Hippocampal formation (tissue), 2 donors: ENCODE results near the gene MRGPRG.
"Not testable (repeated sequence)": the region's sequence is repeated elsewhere in the genome, so short reads cannot be mapped to it uniquely, and the experiment has no call there.

Source experiments
- DNase-seq, 2 donors: peaks; one replicate each; lab custom pipeline; 2025; lab: John Stamatoyannopoulos, UW

The MRGPRG gene

GRCh38 chr11:3218483-3219280 is at the start of gene MRGPRG:
MRGPRG (minus strand) TSS chr11:3218813; CDS start chr11:3218813, 0 bp downstream.
- DNase-seq, result no peak

- DNase-seq, result not testable (repeated sequence)
These were observed 43.9 kb upstream of the MRGPRG start for GRCh38 chr11:3262548-3262947.

GRCh38 chr11:3261831-3262230 is 43.2 kb upstream of the MRGPRG start:
- not testable (repeated sequence) for DNase-seq

- DNase-seq, result not testable (repeated sequence)
These were observed 38.9 kb upstream of the MRGPRG start for GRCh38 chr11:3257509-3257908.

GRCh38 chr11:3255241-3255640 is 36.6 kb upstream of the MRGPRG start:
- not testable (repeated sequence) for DNase-seq

- not testable (repeated sequence) for DNase-seq
These were observed 36.2 kb upstream of the MRGPRG start for GRCh38 chr11:3254773-3255172.

- no peak for DNase-seq
These were observed 26.5 kb upstream of the MRGPRG start for GRCh38 chr11:3245071-3245470.

GRCh38 chr11:3243880-3244279 is 25.3 kb upstream of the MRGPRG start:
- no peak for DNase-seq

GRCh38 chr11:3237119-3237518 is 18.5 kb upstream of the MRGPRG start:
- DNase-seq, result no peak

- DNase-seq, result no peak
These were observed 16.2 kb upstream of the MRGPRG start for GRCh38 chr11:3234846-3235245.

GRCh38 chr11:3232956-3233355 is 14.3 kb upstream of the MRGPRG start:
- no peak for DNase-seq

- no peak for DNase-seq
These were observed 13.5 kb upstream of the MRGPRG start, which contains the start of gene MRGPRE for GRCh38 chr11:3231851-3232744. MRGPRE (minus strand) TSS chr11:3232417; CDS start chr11:3228799, 3,618 bp downstream.

- no peak for DNase-seq
These were observed 12.9 kb upstream of the MRGPRG start for GRCh38 chr11:3231550-3231850.

- no peak for DNase-seq
These were observed 12.3 kb upstream of the MRGPRG start for GRCh38 chr11:3230636-3231549.

- DNase-seq, result no peak
These were observed 11.3 kb upstream of the MRGPRG start for GRCh38 chr11:3229673-3230630.

GRCh38 chr11:3228445-3228829 is 9.8 kb upstream of the MRGPRG start:
- no peak for DNase-seq

- DNase-seq, result no peak
These were observed 9.2 kb upstream of the MRGPRG start for GRCh38 chr11:3227568-3228444.

GRCh38 chr11:3226846-3227567 is 8.4 kb upstream of the MRGPRG start:
- DNase-seq, result no peak
